ENCODE results near the gene BCR. TPM values are rescaled to one million over a fixed set of nuclear protein-coding genes. Genes with fewer than 3 reads are reported as not detected.
"Not testable (repeated sequence)": the region's sequence is repeated elsewhere in the genome, so short reads cannot be mapped to it uniquely, and the experiment has no call there.

BCR gene
- total RNA-seq, 4 donors from 2014 or later, result 36.9 to 514 (median 91.0) TPM

GRCh38 chr22:23133922-23134321, 46.4 kb upstream of the BCR start:
- Histone ChIP-seq H3K9me3 (no peaks in the 10 kb centered on the region), H3K27me3 (no peaks in the 10 kb centered on the region), H3K4me3 (no peak overlapping the region), H3K36me3 (no peaks in the 10 kb centered on the region), H3K27ac (no peak overlapping the region), H3K4me1 (peaks cover 0 to 10% (median 3%) of the 10 kb centered on the region in 4 donors)
- intact Hi-C loops (cut with DNase I; ENCODE audit: low total_unique reads), result no loop called here
- WGBS, 2 donors (ENCODE audit: low coverage in 1 of 2), result 93% methylated on average over 10 of the region's 10 CpGs; no CpG with 5 or more reads in 1 of the 2 donors
- TF ChIP-seq EP300 (IDR thresholded peaks at IDR 0.05; ENCODE audit: low read depth), result no peak
- no peak for TF ChIP-seq CTCF (IDR thresholded peaks at IDR 0.05)
- TF ChIP-seq POLR2A (IDR thresholded peaks at IDR 0.05), result no peak
- TF ChIP-seq POLR2AphosphoS5 (IDR thresholded peaks at IDR 0.05), result no peak
- in situ Hi-C loops (cut with MboI; ENCODE audit: low pct_ligation_motif_present in 1 of 4, low pct_unique_long_range_greater_than_20kb in 1 of 4, low sequenced_read_pairs in 3 of 4), result no loop called here
- no peak for DNase-seq

- H3K27me3 ChIP-seq; DNase-seq; intact Hi-C loops (cut with DNase I; ENCODE audit: low total_unique reads); H3K4me3 ChIP-seq; H3K9me3 ChIP-seq; H3K36me3 ChIP-seq; in situ Hi-C loops (cut with MboI; ENCODE audit: low pct_ligation_motif_present in 1 of 4, low pct_unique_long_range_greater_than_20kb in 1 of 4, low sequenced_read_pairs in 3 of 4): not testable (repeated sequence)
- 71 to 87% methylated on average over 3 to 4 of the region's 4 CpGs for WGBS, 2 donors (ENCODE audit: low coverage in 1 of 2)
- Histone ChIP-seq H3K27ac (peak overlapping the region in 3 of 4 donors; percentile 40 to 62 (median 53)), H3K4me1 (peaks cover 7 to 17% (median 8%) of the 10 kb centered on the region in 4 donors)
Measured at GRCh38 chr22:23136991-23137390, 43.3 kb upstream of the BCR start.

DNA sequence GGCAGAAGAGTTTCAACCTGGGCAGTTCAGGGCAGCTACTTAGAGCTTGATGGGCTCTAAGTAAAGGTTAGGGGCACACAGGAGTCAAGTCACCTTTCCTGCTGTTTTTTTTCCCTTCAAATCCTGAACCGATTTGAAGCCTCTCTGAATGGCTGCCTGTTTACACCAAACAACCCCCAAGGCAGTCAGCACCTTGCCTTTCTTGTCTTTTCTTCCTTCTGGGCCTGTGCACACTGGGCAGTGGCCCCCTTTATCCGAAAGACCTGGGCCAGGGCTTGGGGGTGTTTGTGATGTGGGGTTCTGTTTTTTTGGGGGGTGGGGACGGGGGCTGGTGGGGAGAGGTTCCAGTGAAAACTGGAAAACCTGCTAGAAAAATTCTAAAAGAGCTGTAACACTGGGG, 42.8 kb upstream of the BCR start:
- in situ Hi-C loops (cut with MboI; ENCODE audit: low pct_ligation_motif_present in 1 of 4, low pct_unique_long_range_greater_than_20kb in 1 of 4, low sequenced_read_pairs in 3 of 4) (no loop called here), intact Hi-C loops (cut with DNase I; ENCODE audit: low total_unique reads) (no loop called here)

DNA sequence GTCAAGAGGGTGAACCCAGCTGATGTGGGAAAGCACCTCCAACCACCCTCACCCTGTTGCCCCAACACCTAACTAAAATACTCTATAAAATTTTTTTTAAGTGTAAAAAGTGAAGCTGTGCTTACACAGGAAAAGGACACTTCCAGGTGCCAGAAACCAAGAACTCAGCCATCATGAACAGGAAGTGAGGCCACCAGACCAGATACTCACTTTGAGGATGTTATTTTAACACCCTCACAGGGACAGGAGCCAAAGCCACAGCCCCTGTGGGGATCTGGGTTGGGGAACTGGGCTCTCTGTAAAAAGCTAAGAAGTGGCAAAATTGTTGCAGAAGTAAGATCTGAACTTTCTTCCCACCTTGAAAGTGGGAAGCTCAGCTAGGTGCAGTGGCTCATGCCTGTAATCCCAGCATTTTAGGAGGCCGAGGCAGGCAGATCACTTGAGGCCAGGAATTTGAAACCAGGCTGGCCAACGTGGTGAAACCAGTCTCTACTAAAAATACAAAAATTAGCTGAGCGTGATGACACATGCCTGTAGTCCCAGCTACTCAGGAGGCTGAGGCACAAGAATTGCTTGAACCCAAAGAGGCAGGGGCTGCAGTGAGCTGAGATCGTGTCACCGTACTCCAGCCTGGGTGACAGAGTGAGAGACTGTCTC, 42.3 kb upstream of the BCR start:
- intact Hi-C loops (cut with DNase I; ENCODE audit: low total_unique reads), result no loop called here
- TF ChIP-seq CTCF (IDR thresholded peaks at IDR 0.05) (no peak), POLR2AphosphoS5 (IDR thresholded peaks at IDR 0.05) (no peak), EP300 (IDR thresholded peaks at IDR 0.05; ENCODE audit: low read depth) (no peak), POLR2A (IDR thresholded peaks at IDR 0.05) (no peak)
- H3K36me3 ChIP-seq, result no peaks in the 10 kb centered on the region
- peaks cover 16 to 27% (median 16%) of the 10 kb centered on the region in 4 donors for H3K4me1 ChIP-seq
- in situ Hi-C loops (cut with MboI; ENCODE audit: low pct_ligation_motif_present in 1 of 4, low pct_unique_long_range_greater_than_20kb in 1 of 4, low sequenced_read_pairs in 3 of 4), result no loop called here
- peak overlapping the region; percentile 40 to 62 (median 52) for H3K27ac ChIP-seq
- DNase-seq, result peak; percentile 56
- 67 to 83% methylated on average over 2 to 5 of the region's 5 CpGs for WGBS, 2 donors (ENCODE audit: low coverage in 1 of 2)
- H3K27me3 ChIP-seq, result no peaks in the 10 kb centered on the region
- no peaks in the 10 kb centered on the region for H3K9me3 ChIP-seq
- H3K4me3 ChIP-seq, result no peak overlapping the region

More for the DNA sequence above, 42.8 kb upstream of the BCR start:
- Histone ChIP-seq H3K27me3 (no peaks in the 10 kb centered on the region), H3K4me1 (peaks cover 10 to 21% (median 13%) of the 10 kb centered on the region in 4 donors), H3K36me3 (no peaks in the 10 kb centered on the region), H3K27ac (peak overlapping the region; percentile 40 to 62 (median 52)), H3K9me3 (no peaks in the 10 kb centered on the region), H3K4me3 (no peak overlapping the region)
- DNase-seq, result no peak
- no peak for TF ChIP-seq POLR2AphosphoS5 (IDR thresholded peaks at IDR 0.05)
- no peak for TF ChIP-seq EP300 (IDR thresholded peaks at IDR 0.05; ENCODE audit: low read depth)
- no peak for TF ChIP-seq CTCF (IDR thresholded peaks at IDR 0.05)
- no peak for TF ChIP-seq POLR2A (IDR thresholded peaks at IDR 0.05)
- WGBS, 2 donors (ENCODE audit: low coverage in 1 of 2), result 35 to 56% methylated on average over 2 to 3 of the region's 3 CpGs

Data from transverse colon (tissue), 4 donors.